IPS-18c (cell line): ENCODE data around the gene ETV6.

Experiments
- H3K4me3 ChIP-seq: 2 replicates; pipeline ENCODE4 v1.7.0; 2013; ENCODE audit warnings: low read depth, mild to moderate bottlenecking, low read length, moderate library complexity; ENCODE audit not compliant: insufficient read depth
- H3K9me3 ChIP-seq: one replicate; pipeline ENCODE4 v1.6.1; 2013; ENCODE audit warnings: mild to moderate bottlenecking, low read length, moderate library complexity; ENCODE audit not compliant: control insufficient read depth, insufficient read depth

ETV6 gene

DNA sequence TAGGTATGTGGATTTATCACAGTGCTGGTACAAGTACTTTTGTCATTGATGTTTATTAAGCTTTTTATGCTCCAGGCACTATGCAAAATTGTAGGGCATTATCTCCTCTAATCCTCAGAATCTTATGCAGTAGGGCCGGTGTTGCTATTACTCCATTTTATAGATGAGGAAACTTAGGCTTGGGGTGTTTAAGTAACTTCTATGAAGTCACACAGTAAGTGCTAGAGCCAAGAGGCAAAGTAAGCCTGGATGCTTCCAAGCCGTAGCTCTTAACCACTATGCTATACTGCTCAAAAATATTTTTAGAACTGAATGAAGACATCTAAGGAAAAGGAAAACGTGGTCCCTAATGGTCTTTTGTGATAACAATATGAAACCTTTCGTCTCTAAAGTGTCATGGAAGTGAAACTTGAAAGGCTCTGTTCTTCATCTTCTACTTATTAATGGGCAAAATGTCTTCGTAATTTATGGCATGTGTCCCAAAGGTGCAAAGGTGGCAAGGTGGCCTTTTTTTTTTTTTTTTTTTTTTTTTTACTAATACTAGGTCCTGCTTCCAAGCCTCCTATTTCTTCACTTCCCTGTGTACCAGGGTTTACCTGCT lies 85.2 kb downstream of the ETV6 start:
- Histone ChIP-seq H3K9me3 (no peaks in the 10 kb centered on the region), H3K4me3 (no peak overlapping the region)

DNA sequence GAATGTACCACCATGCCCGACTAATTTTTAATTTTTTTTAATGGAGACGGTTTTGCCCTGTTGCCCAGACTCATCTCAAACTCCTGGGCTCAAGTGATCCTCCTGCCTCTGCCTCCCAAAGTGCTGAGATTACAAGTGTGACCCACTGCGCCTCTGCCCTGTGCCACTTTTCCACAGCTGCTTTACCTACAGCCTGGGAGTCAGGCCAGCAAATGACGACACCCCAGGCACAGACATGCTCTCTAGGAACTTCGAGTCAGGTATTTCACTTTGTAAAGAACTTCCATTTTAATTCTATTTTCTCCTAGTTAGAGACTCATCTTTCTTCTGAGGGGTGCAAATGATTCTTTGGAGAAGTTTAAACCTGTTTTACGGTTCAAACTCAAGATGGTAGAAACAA lies 89.0 kb downstream of the ETV6 start:
- no peaks in the 10 kb centered on the region for H3K9me3 ChIP-seq
- H3K4me3 ChIP-seq = no peak overlapping the region

DNA sequence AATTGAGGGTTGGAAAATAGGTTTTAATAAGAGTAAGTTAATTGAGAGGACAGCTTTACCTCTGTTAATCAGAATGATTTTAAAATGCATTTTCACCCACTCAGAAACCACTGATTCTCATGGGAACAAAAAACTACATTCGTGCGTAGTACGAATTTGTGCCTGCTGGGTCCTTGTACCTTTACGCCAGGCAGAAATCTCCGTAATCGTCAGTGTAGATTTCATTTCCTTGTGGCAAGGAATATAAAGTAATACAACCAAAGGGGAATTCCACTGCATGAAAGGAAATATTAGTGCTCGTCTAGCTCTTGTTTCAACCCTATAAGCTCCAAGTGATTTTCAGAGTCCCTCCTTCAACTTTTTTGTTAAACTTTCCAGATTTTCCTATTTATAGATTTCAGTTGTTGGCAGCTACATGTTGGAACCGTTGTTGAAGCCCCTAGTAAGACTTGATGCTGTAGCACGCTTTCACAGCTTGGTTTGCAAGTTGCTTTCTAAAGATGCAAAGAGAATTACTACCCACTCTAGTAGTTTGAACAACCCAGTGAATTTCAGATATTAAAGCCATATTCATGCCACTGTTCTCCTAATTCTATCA lies 90.6 kb downstream of the ETV6 start:
- no peak overlapping the region for H3K4me3 ChIP-seq
- no peaks in the 10 kb centered on the region for H3K9me3 ChIP-seq

DNA sequence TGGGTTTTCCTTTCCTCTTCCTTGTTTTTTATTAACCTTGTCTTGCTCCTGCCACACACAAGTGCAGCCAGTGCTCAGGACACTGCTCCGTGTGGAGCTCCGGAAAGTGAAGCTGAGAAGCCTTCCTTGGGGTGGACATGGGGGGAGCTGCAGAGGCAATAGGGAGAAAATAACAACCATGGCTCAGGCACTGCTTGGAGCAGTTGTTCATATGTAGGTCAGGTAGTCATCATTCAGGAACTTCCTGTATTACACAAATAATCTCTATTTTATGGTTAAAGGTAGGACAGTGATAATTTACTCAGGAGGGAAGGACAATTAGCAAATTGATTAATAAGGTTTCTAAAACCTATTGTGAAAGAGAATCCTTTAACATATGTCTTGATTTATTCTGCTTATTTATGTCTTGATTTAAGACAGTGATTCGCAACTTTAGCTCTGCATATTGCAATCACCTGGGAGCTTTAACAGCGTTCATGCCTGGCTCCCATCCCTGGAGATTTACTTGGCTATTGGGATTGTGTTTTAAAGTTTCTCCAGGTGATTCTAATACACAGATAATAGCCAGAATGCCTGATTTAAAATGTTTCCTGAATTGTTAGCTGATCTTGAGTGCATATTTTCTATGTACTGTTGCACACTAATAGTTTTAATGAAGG lies 92.1 kb downstream of the ETV6 start:
- Histone ChIP-seq H3K4me3 (no peak overlapping the region), H3K9me3 (no peaks in the 10 kb centered on the region)

DNA sequence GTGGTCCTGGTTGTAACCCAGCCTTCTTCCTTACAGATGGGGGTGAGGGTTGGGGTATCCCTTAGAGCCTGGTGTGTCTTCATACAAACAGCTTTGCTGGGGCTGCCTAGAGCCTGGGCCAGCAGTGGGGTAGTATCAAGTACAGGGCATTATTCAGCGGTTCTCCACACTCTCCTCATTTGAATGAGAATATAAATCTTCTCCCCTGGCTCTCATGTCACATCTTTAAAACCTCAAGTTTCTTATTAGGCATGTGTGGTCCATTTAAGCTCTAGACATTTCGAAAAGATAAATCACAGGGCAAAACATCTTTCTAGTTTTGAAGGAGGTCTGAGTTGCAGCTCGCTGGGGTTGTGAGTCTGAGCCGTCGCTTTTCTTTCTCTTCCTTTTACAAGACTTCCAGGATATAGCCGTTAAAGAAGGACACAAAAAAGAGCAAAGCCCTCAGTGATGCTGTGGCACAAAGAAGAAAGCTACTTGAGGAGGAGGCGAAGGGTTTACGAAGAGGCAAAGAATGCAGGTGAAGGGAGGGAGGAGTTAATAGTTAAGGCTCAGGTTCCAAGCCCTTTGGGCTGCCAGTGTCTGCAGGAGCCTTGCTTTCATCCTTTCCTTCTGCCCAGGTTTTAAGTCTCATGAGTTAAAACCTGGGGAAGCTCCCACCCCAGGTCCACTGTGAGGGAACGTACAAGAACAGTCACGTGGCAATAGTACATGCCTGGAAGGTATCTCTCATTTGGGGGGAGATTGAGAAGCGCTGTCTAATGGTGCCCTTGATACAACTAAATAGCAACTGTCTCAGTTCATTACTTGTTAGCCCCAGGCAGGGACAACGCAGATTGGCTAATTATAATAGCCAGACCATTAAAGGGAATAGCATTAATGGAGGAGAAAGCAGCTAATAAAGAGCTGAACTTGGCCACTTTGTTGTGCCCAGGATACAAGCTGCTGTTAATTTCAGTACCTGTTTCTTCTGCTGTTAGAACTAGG lies 94.2 kb downstream of the ETV6 start:
- Histone ChIP-seq H3K9me3 (no peaks in the 10 kb centered on the region), H3K4me3 (no peak overlapping the region)

DNA sequence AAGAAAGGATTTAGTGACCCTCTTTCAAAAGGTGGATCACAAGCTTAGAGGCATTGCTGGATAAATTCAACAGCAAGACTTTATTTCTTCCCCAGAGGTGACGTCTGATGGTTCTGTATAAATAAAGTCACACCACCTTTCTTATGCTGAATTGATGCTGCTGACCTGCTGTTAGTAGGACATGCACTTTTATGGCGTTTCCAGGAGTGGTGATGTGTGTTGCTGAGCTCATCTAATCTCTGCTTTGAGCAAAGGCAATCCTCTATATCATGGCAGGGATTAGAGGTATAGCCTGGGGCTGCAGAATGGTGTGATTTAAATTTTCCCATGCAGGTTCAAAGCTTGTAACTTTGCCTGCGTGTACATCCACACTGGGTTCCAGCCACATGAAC lies 94.9 kb downstream of the ETV6 start:
- Histone ChIP-seq H3K4me3 (no peak overlapping the region), H3K9me3 (no peaks in the 10 kb centered on the region)

GRCh38 chr12:11745113-11745512 lies 95.6 kb downstream of the ETV6 start:
- Histone ChIP-seq H3K9me3 (no peaks in the 10 kb centered on the region), H3K4me3 (no peak overlapping the region)

DNA sequence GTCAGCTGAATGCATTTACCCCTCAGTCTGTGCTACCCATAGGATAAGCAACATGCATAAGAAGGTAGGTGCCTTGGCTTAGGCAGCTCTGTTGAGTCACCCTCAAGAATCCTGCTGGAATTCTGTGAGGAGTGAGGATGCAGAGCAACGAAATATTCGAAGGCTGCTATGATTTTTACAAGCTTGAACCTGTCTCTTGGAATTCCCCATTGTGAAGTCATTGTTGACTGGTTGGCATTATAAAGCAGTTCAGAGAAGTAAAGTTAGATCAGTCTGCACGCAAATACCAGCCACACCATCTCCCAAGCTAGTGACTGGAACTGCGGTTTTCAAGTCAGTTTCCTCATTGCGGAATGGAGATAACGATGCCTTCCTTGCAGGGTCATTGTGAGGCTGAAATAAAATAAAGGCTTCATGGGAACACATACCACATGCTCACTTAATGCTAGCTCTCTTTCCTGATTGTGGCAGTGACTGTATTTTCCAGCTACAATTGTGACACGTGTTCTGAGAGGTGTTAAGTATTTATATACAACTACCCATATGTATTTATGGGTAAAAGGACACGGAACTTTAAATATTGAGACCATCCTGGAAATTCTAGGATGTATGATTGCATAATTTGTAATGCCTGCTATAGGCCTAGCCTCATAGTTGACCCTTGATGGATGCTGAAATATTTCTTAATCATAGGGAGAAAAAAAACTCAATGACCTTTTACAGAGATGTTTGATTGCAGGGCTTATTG lies 96.7 kb downstream of the ETV6 start:
- Histone ChIP-seq H3K9me3 (no peaks in the 10 kb centered on the region), H3K4me3 (no peak overlapping the region)

DNA sequence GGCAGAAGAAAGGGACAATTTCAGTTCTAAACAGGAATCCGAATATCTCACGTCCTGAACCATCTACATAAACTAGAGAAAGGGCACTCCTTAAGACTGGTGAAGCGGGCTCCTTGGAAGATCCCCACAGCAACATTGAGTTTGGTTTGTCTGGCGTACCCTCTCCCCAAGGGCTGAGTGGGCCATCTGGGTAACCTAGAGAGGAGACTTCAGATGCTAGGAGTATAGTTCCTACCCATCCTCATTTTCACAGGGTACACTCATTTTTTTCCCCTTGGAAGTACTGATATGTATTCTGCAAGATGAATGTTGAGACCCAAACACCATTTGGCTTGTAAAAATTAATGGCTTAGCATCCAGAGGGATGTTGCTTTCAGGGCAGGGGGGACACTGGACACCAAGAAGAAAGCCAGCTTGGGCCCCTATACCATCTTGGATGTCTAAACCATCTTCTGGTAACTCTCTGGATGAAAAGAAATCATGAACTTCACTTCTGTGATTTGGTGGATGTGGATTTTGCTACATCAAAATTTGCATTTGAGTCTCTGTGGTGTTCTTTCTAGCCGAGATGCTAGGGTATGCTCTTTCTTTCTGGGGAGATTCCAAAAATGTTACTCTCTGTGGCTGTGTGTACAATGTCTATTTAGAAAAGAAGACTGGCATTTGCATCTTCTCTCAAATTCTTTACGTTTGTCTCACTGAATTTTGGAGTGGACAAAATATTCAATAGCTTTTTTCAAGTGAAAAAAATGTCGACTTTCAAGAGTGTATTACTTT lies 97.7 kb downstream of the ETV6 start:
- H3K9me3 ChIP-seq = no peaks in the 10 kb centered on the region
- H3K4me3 ChIP-seq = no peak overlapping the region

GRCh38 chr12:11747969-11748368 lies 98.5 kb downstream of the ETV6 start:
- no peak overlapping the region for H3K4me3 ChIP-seq
- no peaks in the 10 kb centered on the region for H3K9me3 ChIP-seq

GRCh38 chr12:11748903-11749302 lies 99.4 kb downstream of the ETV6 start:
- Histone ChIP-seq H3K9me3 (no peaks in the 10 kb centered on the region), H3K4me3 (no peak overlapping the region)

DNA sequence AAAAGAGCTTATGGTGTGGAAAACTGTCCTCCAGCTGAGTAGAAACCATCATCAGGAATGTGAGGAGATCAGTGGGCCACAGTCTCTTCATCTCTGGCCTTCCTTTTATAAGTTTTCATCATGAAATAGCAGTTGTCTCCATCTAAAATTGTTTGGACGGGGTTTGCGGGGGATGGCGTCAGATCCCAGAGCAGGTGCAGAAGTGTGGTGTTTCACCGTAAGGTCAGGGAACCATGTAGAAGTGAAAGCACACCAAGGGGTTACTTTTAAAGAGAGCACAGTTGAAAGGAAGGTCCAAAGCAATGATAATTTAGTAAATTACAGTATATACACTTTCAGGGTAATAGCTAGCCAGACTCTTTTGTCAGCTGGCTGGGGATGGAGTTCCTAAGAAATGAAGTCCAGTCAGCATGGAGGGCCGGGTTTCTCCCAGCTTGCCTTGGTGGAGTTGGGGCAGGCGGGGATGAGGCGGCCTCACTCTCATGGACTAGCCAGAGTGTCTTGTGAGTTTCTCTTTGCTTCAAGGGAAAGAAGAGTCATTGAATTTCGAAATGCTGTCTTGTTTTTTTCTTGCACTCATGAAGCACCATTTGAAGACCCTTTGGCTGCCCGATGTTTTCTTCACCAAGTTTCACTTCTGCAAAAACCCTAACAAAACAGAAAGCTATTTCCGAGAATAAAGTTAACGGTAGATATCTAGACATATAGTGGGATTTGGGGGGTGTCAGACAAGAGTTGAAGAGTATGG lies 100.6 kb downstream of the ETV6 start:
- Histone ChIP-seq H3K4me3 (no peak overlapping the region), H3K9me3 (no peaks in the 10 kb centered on the region)

- Histone ChIP-seq H3K4me3 (no peak overlapping the region), H3K9me3 (no peaks in the 10 kb centered on the region)
Measured at GRCh38 chr12:11752403-11753149, 103.1 kb downstream of the ETV6 start.

GRCh38 chr12:11753150-11753499 lies 103.7 kb downstream of the ETV6 start:
- Histone ChIP-seq H3K9me3 (no peaks in the 10 kb centered on the region), H3K4me3 (no peak overlapping the region)

GRCh38 chr12:11753826-11754225 lies 104.4 kb downstream of the ETV6 start:
- H3K4me3 ChIP-seq = no peak overlapping the region
- no peaks in the 10 kb centered on the region for H3K9me3 ChIP-seq
